Inflammatory macrophage treated with lipopolysaccharide for 4 hours (primary cell): ENCODE data around the gene MAP3K12.
"Not testable (repeated sequence)": the region's sequence is repeated elsewhere in the genome, so short reads cannot be mapped to it uniquely, and the experiment has no call there.

Experiments
- DNase-seq: peaks from one replicate; pipeline ENCODE4 v3.0.0-alpha.2; 2020

Gene MAP3K12

GRCh38 chr12:53499266-53500141 lies at the start of gene MAP3K12:
MAP3K12 (minus strand) TSS chr12:53499458; CDS start chr12:53487391, 12,067 bp downstream.
- peak; percentile 33 for DNase-seq

GRCh38 chr12:53548354-53548753 lies 49.1 kb upstream of the MAP3K12 start:
- DNase-seq: not testable (repeated sequence)

GRCh38 chr12:53543539-53543938 lies 44.3 kb upstream of the MAP3K12 start:
- DNase-seq: peak; percentile 47

GRCh38 chr12:53539526-53539925 lies 40.3 kb upstream of the MAP3K12 start:
- no peak for DNase-seq

GRCh38 chr12:53538209-53538689 lies 39.0 kb upstream of the MAP3K12 start:
- DNase-seq: no peak

- no peak for DNase-seq
Observed at GRCh38 chr12:53536962-53537361, 37.7 kb upstream of the MAP3K12 start.

GRCh38 chr12:53533471-53533870 lies 34.2 kb upstream of the MAP3K12 start:
- peak; percentile 56 for DNase-seq

GRCh38 chr12:53532524-53533445 lies 33.5 kb upstream of the MAP3K12 start:
- DNase-seq: peak; percentile 33

- no peak for DNase-seq
Observed at GRCh38 chr12:53532021-53532420, 32.8 kb upstream of the MAP3K12 start.

- DNase-seq: no peak
Observed at GRCh38 chr12:53530920-53531319, 31.7 kb upstream of the MAP3K12 start.

GRCh38 chr12:53530061-53530460 lies 30.8 kb upstream of the MAP3K12 start:
- no peak for DNase-seq

- no peak for DNase-seq
Observed at GRCh38 chr12:53524476-53524875, 25.2 kb upstream of the MAP3K12 start.

GRCh38 chr12:53523131-53523530 lies 23.9 kb upstream of the MAP3K12 start:
- no peak for DNase-seq

GRCh38 chr12:53518381-53518780 lies 19.1 kb upstream of the MAP3K12 start:
- DNase-seq: no peak

- DNase-seq: no peak
Observed at GRCh38 chr12:53516758-53517455, 17.6 kb upstream of the MAP3K12 start.

GRCh38 chr12:53515291-53515680 lies 16.0 kb upstream of the MAP3K12 start:
- DNase-seq: no peak

- DNase-seq: no peak
Observed at GRCh38 chr12:53514628-53515290, 15.5 kb upstream of the MAP3K12 start.

- DNase-seq: no peak
Observed at GRCh38 chr12:53513712-53514410, 14.6 kb upstream of the MAP3K12 start.

- no peak for DNase-seq
Observed at GRCh38 chr12:53510181-53510812, 11.0 kb upstream of the MAP3K12 start.

GRCh38 chr12:53508534-53509170 lies 9.4 kb upstream of the MAP3K12 start:
- DNase-seq: peak; percentile 82

- no peak for DNase-seq
Observed at GRCh38 chr12:53507603-53507885, 8.3 kb upstream of the MAP3K12 start.
